Brain pericyte (primary cell): Measurements from ENCODE around the gene BBS5.
A peak's percentile ranks its signal among the peaks of the same experiment; 100 is the strongest.
"Not testable (repeated sequence)": the region's sequence is repeated elsewhere in the genome, so short reads cannot be mapped to it uniquely, and the experiment has no call there.

Source experiments
- DNase-seq: peaks from one replicate; pipeline ENCODE4 v3.0.0-alpha.2; 2012; ENCODE audit warnings: low read depth, low spot score

BBS5 gene

GRCh38 chr2:169485650-169486138, 6.4 kb downstream of the BBS5 start:
- no peak for DNase-seq

- DNase-seq = no peak
These were observed 7.2 kb downstream of the BBS5 start for GRCh38 chr2:169486487-169486886.

DNA sequence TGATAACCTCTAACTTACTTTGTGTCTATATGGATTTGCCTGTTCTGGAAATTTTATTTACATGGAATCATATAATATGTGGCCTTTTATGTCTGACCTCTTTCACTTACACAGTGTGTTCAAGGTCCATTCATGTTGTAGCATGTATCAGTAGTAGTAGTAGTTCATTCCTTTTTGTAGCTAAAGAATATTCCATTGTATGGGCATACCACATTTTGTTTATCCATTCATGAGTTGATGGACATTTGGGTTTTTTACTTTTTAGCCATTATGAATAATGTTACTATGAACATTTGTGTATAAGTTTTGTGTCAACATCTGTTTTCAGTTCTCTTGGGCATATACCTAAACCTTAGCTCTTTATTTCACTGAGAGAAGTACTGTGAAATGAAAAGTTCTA, 11.5 kb downstream of the BBS5 start:
- DNase-seq = no peak

DNA sequence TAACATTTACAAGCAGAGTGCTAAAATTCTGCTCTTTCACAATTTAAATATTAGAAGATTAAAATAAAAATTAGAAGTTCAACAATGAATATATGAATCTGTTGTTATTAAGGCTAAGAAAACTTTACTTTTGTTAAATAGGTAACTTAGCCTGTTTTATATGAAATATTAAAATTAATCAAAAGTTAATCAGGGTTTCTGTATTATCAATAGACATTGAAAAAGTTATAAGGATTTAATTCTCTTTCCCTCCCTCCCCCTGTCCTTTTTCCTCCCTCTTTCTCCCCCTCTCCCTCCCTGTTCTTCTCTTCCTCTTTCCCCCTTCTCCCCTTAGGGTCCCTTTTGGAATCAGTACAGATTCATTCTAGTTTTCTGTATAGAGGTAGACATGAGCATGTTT, 12.1 kb downstream of the BBS5 start:
- DNase-seq = no peak

- no peak for DNase-seq
These were observed 14.1 kb downstream of the BBS5 start for GRCh38 chr2:169493360-169493759.

GRCh38 chr2:169495310-169495928, 16.1 kb downstream of the BBS5 start:
- DNase-seq = no peak

- no peak for DNase-seq
These were observed 25.4 kb downstream of the BBS5 start for GRCh38 chr2:169504651-169505050.

DNA sequence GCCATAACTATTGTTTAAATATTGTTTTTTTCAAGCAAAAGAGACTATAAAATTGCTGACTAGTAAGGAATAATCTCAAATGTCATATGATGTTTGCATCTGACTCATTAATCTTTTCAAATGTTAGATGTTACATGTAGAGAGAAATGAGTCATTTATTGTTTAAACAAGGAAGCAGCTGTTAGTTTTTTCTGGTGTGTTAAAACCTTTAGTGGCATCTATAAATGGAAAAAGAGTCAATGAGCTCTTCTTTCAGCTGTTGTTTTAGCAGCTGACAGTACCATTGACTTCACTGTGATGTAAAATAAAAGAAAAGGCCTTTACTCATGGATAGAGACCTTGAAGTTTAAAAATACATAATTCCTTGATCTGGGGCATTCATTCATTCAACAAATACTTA, 28.4 kb downstream of the BBS5 start:
- peak; percentile 80 for DNase-seq

DNA sequence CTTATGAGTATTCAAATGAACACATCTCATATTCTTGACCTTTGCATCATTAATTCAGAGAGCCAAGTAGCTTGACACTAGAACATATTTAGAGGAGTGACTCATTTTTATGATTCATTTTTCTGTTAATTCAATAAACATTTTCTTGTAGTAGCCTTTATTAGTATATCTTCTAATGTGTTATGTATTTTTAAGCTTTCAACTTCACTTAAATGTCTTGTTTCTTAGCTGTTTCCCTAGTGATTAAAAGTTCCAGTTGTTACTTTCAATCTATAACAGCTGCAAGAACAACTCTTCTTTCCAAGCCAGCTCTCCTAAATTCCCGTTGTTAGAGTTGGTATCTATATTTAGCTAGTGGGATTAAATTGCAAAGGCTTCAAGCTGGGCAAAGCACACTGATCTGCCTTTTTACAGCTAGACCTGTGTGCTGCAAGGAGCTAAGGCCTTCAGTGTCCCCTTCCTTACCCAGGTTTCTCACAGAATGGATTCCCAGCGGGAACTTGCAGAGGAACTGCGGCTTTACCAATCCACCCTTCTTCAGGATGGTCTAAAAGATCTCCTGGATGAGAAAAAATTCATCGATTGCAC, 30.1 kb downstream of the BBS5 start, which contains the start of gene KLHL41:
Gene KLHL41, plus strand, starts transcription at position 405 of the 588 bp plus-strand sequence. Its CDS starts 77 bp downstream, at position 482.
- DNase-seq = peak; percentile 49

GRCh38 chr2:169509955-169510354, 30.7 kb downstream of the BBS5 start:
- DNase-seq = no peak

- DNase-seq = no peak
These were observed 31.2 kb downstream of the BBS5 start for GRCh38 chr2:169510496-169510895.

GRCh38 chr2:169511818-169512217, 32.5 kb downstream of the BBS5 start:
- no peak for DNase-seq

DNA sequence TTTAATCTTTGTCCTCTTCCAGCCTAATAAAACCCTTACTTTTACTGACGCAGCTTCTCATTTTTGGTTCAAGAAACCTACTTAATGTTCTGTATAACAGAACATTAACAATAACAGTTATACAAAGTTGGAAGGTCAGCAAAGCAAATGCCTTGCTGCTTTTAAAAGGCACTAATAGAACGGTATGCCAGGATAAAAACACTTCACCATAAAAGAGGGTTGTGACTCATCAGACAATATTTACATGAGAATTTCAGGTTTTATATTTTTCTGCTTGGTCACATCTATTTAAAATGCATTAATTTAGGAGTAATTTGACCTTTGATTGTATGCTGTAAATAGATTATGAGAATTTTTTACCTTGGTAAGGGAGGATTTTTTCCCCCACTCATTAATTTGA, 33.2 kb downstream of the BBS5 start:
- DNase-seq = no peak

GRCh38 chr2:169513094-169513493, 33.8 kb downstream of the BBS5 start:
- DNase-seq = no peak

DNA sequence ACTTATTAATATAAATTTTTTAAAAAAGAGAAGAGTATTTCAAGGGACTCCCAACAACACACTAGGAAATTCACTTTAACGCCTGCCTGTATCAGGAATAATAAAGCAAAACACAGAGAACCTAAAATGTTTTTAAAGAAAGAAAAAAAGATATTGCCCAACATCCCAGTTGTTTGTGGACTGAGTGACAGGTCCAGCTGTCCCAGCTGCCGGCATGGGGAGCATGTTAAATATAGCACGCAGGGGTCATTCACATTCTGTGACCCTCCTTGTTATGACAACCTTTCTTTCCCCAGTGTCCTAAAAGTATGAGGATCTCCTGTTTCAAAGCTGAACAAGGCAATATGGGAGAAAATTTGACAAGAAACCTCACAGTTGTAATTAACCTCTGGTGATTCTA, 34.6 kb downstream of the BBS5 start:
- DNase-seq = peak; percentile 27

- not testable (repeated sequence) for DNase-seq
These were observed 35.5 kb downstream of the BBS5 start for GRCh38 chr2:169514758-169515157.

- DNase-seq = not testable (repeated sequence)
These were observed 37.2 kb downstream of the BBS5 start for GRCh38 chr2:169516488-169516995.

- DNase-seq = no peak
These were observed 41.6 kb downstream of the BBS5 start for GRCh38 chr2:169520896-169521295.

DNA sequence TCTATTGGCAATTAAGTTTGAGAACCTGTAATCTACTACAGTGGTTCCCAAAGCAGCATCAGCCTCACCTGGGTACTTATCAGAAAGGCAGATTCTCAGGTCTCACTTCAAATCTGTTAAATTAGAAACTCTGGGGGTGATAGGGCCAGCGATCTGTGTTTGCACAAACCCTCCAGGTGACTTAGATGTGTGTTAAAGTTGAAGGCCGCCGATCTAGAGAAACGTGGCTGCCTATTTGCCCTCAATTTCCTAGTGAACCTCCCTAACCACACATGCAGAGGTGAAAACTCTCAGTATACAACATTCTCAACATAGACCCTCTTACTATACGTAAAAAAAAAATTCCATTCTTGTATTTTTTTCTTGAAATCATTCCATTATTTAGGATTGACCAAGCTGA, 44.4 kb downstream of the BBS5 start:
- no peak for DNase-seq

DNA sequence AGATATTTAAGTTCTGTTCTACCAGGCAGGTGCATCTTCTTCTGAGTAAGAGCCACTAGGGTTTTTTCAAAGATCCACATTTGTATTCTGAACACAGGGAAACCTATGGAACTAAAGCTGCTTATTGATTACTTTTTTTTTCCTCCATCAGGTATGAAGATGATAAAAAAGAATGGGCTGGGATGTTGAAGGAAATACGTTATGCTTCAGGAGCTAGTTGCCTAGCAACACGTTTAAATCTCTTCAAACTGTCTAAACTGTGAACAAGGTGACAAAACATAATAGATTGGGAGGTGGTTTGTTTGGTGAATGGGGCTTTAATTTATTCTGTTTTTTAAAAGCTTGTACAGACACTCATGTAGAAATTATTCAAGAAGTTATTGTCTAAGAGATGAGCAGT, 46.1 kb downstream of the BBS5 start:
- DNase-seq = no peak

GRCh38 chr2:169526451-169526850, 47.2 kb downstream of the BBS5 start:
- no peak for DNase-seq

GRCh38 chr2:169528271-169528701, 49.0 kb downstream of the BBS5 start:
- peak; percentile 12 for DNase-seq

- DNase-seq = not testable (repeated sequence)
These were observed 60.2 kb downstream of the BBS5 start for GRCh38 chr2:169539460-169539859.
